Panc1 (cell line): ENCODE data around the gene AGBL1. TPM values are rescaled to one million over a fixed set of nuclear protein-coding genes. Genes with fewer than 3 reads are reported as not detected.

Experiments
- ATAC-seq: fragments of 200-7000 bp; cut with Tn5 transposase; 2 replicates; pipeline ENCODE4 v1.9.1; 2020; ENCODE audit warnings: mild to moderate bottlenecking, moderate library complexity
- BruUV-seq: library from RNA; stranded (reverse); fragments of 400-500 nt; replicated peaks from 2 replicates; lab custom pipeline; 2021; lab: Mats Ljungman, UMichigan
- CTCF ChIA-PET: fragments of 300-600 bp; sonication (Branson Sonifier 250); formaldehyde crosslinking; loops from one replicate; lab custom pipeline; 2022; ENCODE audit warnings: antibody characterized with exemption; lab: Charles Lee
- POLR2A ChIA-PET: fragments of 300-600 bp; sonication (Branson Sonifier 250); formaldehyde crosslinking; loops from one replicate; lab custom pipeline; 2022; ENCODE audit warnings: antibody characterized with exemption; lab: Charles Lee
- DNase-seq: peaks from one replicate; pipeline ENCODE4 v3.0.0-alpha.2; 2010; ENCODE audit warnings: low read depth, low spot score
- H3K27ac ChIP-seq: 2 replicates; pipeline ENCODE4 v1.5.1; 2011; ENCODE audit warnings: mild to moderate bottlenecking, low read length, inconsistent platforms
- H3K27me3 ChIP-seq: fragments of 200-500 bp; sonication (Bioruptor generic); 2 replicates; pipeline ENCODE4 v1.6.0; 2014; ENCODE audit warnings: low read length, inconsistent platforms; ENCODE audit not compliant: control insufficient read depth, insufficient read depth
- H3K36me3 ChIP-seq: fragments of 200-500 bp; sonication (Bioruptor generic); 2 replicates; pipeline ENCODE4 v1.5.1; 2014; ENCODE audit warnings: inconsistent platforms, mild to moderate bottlenecking, low read length, moderate library complexity; ENCODE audit not compliant: control insufficient read depth, insufficient read depth
- H3K4me1 ChIP-seq: 2 replicates; pipeline ENCODE4 v1.5.1; 2011; ENCODE audit warnings: inconsistent platforms, mild to moderate bottlenecking, low read length, moderate library complexity; ENCODE audit not compliant: control insufficient read depth, insufficient read depth
- H3K4me3 ChIP-seq, 2 experiments: 2 replicates each; pipeline ENCODE4 v1.5.1; 2011 to 2012; ENCODE audit warnings: low read depth in 2 of 2, low read length in 2 of 2, mild to moderate bottlenecking in 2 of 2, inconsistent platforms in 1 of 2, moderate library complexity in 1 of 2
- H3K9me3 ChIP-seq: fragments of 200-500 bp; sonication (Bioruptor generic); 2 replicates; pipeline ENCODE4 v1.5.1; 2014; ENCODE audit warnings: low read depth, mild to moderate bottlenecking, inconsistent platforms, low read length, moderate library complexity; ENCODE audit not compliant: control insufficient read depth, insufficient read depth
- POLR2AphosphoS5 ChIP-seq: IDR thresholded peaks from 2 replicates; pipeline ENCODE4 v1.6.1; 2012; ENCODE audit warnings: mild to moderate bottlenecking, low read depth, low read length, moderate library complexity
- SIN3A ChIP-seq: IDR thresholded peaks from 2 replicates; pipeline ENCODE4 v1.6.1; 2012; ENCODE audit warnings: low read depth, mild to moderate bottlenecking, low read length, moderate library complexity, borderline replicate concordance; ENCODE audit not compliant: insufficient read depth
- TCF7L2 ChIP-seq: IDR thresholded peaks from 2 replicates; pipeline ENCODE4 v1.6.1; 2011; ENCODE audit warnings: mild to moderate bottlenecking, low read depth, low read length, inconsistent platforms
- in situ Hi-C: cut with HindIII; loops from 2 replicates; pipeline ENCODE4 v1.10.0; 2016; ENCODE audit warnings: low sequenced_read_pairs, low pct_unique_long_range_greater_than_20kb
- intact Hi-C: fragments of 100-400 bp; cut with micrococcal nuclease; formaldehyde crosslinking; loops from one replicate; pipeline ENCODE4 v1.10.0; 2022; ENCODE audit not compliant: unreplicated experiment
- total RNA-seq: library from RNA; stranded (reverse); gene quantifications from one replicate; pipeline ENCODE4 v1.2.1, GENCODE V29; 2021; ENCODE audit not compliant: unreplicated experiment
- TF ChIP-seq, protein P1 (sequence below): fragments of 450-650 bp; IDR thresholded peaks from 2 replicates; pipeline ENCODE4 v1.5.1; 2017; ENCODE audit warnings: mild to moderate bottlenecking
- TF ChIP-seq, protein P2 (sequence below), 2 experiments: IDR thresholded peaks; 2 replicates each; pipeline ENCODE4 v1.6.1; 2011 to 2012; ENCODE audit warnings: low read depth in 2 of 2, control low read depth in 1 of 2, low read length in 1 of 2, mild to moderate bottlenecking in 1 of 2, moderate library complexity in 1 of 2; ENCODE audit not compliant: insufficient read depth in 1 of 2

The AGBL1 gene
- total RNA-seq, 1 experiment from 2014 or later, result not detected

DNA sequence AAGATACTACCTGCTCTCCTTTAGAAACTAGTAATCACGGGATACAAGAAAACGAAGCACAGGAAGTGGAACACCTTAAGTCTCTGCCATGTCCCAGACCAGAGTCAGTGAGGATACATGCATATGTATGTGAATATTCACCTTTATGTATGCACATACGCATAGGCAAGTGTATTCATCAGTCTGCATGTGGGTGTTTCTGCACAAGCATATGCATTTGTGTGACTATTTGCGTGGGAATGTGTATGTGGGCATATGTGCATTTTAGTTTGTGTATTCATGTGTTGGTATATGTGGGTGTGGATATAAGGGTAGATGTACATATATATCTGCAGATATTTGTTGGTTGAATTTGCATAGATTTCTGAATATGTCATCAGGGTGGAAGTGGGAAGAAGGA, 889.7 kb downstream of the AGBL1 start:
- no peaks in the 10 kb centered on the region for H3K4me1 ChIP-seq
- DNase-seq (no peak), ATAC-seq (no peak)
- H3K36me3 ChIP-seq, result no peaks in the 10 kb centered on the region
- in situ Hi-C loops (no loop called here), intact Hi-C loops (no loop called here)
- H3K27ac ChIP-seq, result no peak overlapping the region
- no peak overlapping the region for H3K4me3 ChIP-seq
- H3K27me3 ChIP-seq, result no peaks in the 10 kb centered on the region
- TF ChIP-seq, protein P1, sequence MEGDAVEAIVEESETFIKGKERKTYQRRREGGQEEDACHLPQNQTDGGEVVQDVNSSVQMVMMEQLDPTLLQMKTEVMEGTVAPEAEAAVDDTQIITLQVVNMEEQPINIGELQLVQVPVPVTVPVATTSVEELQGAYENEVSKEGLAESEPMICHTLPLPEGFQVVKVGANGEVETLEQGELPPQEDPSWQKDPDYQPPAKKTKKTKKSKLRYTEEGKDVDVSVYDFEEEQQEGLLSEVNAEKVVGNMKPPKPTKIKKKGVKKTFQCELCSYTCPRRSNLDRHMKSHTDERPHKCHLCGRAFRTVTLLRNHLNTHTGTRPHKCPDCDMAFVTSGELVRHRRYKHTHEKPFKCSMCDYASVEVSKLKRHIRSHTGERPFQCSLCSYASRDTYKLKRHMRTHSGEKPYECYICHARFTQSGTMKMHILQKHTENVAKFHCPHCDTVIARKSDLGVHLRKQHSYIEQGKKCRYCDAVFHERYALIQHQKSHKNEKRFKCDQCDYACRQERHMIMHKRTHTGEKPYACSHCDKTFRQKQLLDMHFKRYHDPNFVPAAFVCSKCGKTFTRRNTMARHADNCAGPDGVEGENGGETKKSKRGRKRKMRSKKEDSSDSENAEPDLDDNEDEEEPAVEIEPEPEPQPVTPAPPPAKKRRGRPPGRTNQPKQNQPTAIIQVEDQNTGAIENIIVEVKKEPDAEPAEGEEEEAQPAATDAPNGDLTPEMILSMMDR, result no peak
- TF ChIP-seq TCF7L2 (no peak), POLR2AphosphoS5 (no peak)
- TF ChIP-seq, protein P2, sequence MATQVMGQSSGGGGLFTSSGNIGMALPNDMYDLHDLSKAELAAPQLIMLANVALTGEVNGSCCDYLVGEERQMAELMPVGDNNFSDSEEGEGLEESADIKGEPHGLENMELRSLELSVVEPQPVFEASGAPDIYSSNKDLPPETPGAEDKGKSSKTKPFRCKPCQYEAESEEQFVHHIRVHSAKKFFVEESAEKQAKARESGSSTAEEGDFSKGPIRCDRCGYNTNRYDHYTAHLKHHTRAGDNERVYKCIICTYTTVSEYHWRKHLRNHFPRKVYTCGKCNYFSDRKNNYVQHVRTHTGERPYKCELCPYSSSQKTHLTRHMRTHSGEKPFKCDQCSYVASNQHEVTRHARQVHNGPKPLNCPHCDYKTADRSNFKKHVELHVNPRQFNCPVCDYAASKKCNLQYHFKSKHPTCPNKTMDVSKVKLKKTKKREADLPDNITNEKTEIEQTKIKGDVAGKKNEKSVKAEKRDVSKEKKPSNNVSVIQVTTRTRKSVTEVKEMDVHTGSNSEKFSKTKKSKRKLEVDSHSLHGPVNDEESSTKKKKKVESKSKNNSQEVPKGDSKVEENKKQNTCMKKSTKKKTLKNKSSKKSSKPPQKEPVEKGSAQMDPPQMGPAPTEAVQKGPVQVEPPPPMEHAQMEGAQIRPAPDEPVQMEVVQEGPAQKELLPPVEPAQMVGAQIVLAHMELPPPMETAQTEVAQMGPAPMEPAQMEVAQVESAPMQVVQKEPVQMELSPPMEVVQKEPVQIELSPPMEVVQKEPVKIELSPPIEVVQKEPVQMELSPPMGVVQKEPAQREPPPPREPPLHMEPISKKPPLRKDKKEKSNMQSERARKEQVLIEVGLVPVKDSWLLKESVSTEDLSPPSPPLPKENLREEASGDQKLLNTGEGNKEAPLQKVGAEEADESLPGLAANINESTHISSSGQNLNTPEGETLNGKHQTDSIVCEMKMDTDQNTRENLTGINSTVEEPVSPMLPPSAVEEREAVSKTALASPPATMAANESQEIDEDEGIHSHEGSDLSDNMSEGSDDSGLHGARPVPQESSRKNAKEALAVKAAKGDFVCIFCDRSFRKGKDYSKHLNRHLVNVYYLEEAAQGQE (IDR thresholded peaks at IDR 0.05; ENCODE audit: insufficient read depth in 1 of 2, low read depth in 2 of 2, low read length in 1 of 2), result no peak
- no peaks in the 10 kb centered on the region for H3K9me3 ChIP-seq
- no TSS peak for BruUV-seq
- POLR2A ChIA-PET, result no interaction called here
- CTCF ChIA-PET, result no interaction called here

DNA sequence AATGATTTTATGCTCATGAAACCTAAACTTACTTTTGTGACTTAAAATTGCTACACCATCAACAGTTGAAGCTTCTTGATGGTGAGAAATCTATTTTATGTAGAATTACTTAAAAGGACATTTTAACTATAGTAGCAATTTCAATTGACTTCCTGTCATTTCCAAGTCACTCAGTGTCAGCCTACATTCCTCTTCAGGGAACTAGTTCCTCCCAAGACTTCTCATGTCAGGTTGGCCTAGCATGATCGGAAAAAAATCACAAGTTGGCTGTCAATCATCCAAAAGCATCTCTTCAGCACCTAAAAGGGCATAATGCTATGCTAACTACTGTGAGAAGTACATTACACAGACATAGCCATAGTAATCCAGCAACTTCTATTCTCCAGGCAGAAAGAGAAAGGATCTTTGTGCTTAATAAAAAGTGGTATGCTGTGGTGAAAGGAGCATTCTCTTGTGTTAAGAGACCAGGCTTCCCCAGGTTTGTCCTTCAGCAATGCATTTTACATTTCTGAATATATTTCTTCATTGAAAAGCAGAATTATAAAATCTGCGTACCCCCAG, 893.7 kb downstream of the AGBL1 start:
- ChIA-PET CTCF (no interaction called here), POLR2A (no interaction called here)
- TF ChIP-seq, protein P1, result no peak
- TF ChIP-seq SIN3A, result no peak
- TF ChIP-seq TCF7L2, result no peak
- TF ChIP-seq, protein P2 (IDR thresholded peaks at IDR 0.05; ENCODE audit: insufficient read depth in 1 of 2, low read depth in 2 of 2, low read length in 1 of 2), result no peak
- TF ChIP-seq POLR2AphosphoS5, result no peak
- H3K4me1 ChIP-seq, result no peaks in the 10 kb centered on the region
- no peaks in the 10 kb centered on the region for H3K27me3 ChIP-seq
- no TSS peak for BruUV-seq
- no peak overlapping the region for H3K4me3 ChIP-seq
- in situ Hi-C loops (no loop called here), intact Hi-C loops (no loop called here)
- DNase-seq (no peak), ATAC-seq (no peak)
- no peaks in the 10 kb centered on the region for H3K9me3 ChIP-seq
- no peak overlapping the region for H3K27ac ChIP-seq
- no peaks in the 10 kb centered on the region for H3K36me3 ChIP-seq
